H4 (cell line): Measurements from ENCODE around the gene GPC5. TPM values are rescaled to one million over a fixed set of nuclear protein-coding genes. Genes with fewer than 3 reads are reported as not detected.

ENCODE experiments used
- DNase-seq: peaks from one replicate; pipeline ENCODE4 v3.0.0-alpha.2; 2015; ENCODE audit warnings: low spot score
- total RNA-seq: library from RNA; depleted of rRNA; stranded (reverse); fragments of >200 nt; shearing (Covaris generic); gene quantifications from 2 replicates; pipeline ENCODE4 v1.2.3, GENCODE V29; 2014

GPC5 gene
- total RNA-seq, 1 experiment from 2014 or later: 1.5 TPM

DNA sequence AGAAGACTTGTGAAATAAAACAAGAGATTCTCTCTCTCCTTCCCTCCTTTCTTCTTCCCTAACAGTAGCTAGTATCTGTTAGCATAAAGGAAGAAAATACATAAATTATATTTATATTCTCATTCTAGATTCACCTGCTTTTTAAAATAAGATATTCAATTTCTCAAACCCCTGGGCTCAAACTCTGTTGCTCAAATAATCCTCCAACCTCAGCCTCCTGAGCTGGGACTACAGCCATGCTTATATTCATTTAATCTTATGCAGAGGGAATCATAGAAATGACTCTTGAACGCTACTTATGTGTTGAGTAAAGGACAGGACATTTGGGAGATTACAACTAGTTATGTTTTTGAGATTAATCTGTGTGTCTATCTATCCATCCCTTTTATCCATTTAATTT, 56.2 kb downstream of the GPC5 start:
- DNase-seq: no peak

DNA sequence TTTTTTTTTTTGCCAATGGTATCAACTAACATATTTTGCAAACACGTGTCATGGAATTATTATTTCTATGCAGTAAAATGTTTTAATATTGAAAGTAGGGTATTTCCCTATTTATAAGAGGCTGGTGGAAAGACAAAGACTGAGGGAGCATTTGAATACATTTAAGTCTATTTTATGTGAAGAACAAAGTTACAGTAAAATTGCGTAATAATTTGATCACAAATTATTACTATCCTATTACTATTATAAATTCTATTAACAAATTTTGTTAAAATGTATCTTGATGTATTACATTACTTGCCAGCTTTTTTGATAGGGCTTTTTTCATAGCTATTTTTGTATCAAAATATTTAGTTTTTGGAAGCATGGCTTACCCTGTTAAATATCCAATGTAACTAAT, 58.4 kb downstream of the GPC5 start:
- no peak for DNase-seq

DNA sequence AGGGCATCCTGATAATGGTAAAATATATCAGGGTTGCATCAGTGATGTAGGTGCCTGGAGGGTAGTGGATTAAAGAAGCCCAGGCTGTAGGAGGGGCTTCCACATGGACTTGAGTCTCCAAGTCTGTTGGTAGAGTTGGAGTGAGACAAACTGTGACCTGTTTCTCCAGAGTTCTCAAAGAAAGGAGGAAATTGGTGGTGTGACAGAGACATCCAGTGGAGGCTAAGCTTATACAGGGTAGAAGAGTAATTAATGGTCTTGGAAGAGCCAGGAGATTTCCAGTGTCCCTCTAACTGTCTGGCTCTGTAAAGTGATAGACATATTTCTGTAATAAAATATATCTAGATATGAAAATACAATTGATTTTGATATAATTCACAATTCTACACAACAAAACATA, 61.1 kb downstream of the GPC5 start:
- no peak for DNase-seq

DNA sequence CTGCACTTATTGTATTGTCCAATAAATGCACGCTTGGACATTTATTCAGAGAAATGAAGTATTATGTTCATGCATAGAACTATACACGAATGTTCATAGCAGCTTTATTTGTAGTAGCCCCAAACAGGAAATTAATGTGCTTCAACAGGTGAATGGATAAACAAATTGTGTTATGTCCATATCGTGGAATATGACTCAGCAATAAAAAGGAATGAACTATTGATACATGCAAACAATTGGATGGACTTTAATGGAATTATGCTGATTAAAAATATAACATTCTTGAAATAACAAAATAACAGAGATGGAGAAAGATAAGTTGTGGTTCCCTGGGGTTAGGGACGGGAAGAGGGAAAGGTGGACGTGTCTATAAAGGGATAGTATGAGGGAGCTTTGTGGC, 65.9 kb downstream of the GPC5 start:
- no peak for DNase-seq

DNA sequence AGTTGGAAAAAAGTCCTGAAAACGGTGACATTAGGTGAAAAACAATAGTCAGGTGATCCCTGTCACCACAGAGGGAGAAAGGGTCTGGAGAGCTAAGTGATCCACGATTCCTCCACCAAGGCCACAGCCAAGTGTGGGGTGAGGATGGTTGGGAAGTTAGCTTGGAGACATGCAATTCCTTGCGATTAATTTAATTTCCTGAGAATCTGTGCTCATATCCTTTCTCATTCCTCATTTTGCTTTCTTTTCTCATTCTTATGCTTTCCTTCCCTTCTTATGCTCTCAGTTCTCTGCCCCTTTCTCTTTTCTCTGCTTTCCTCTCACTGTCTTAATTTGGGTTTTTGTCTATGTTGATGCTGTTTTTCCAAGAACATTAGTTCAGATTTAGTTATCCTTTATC, 68.8 kb downstream of the GPC5 start:
- DNase-seq: no peak

DNA sequence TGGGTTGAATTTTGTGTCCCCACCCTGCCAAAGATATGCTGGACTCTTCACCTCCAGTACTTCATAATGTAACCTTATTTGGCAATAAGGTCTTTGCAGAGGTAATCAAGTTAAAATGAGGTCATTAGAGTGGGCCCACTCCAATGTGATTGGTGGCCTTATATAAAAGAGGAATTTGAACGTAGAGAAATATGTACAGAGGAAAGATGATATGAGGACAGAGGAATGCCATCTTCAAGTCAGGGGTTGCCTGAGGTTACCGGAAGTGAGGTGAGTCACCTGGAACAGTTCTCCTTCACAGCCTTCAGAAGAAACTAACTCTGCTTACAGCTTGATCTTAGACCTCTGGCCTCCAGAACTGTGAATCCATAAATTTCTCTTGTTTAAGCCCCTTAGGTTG, 69.9 kb downstream of the GPC5 start:
- peak; percentile 2 for DNase-seq

DNA sequence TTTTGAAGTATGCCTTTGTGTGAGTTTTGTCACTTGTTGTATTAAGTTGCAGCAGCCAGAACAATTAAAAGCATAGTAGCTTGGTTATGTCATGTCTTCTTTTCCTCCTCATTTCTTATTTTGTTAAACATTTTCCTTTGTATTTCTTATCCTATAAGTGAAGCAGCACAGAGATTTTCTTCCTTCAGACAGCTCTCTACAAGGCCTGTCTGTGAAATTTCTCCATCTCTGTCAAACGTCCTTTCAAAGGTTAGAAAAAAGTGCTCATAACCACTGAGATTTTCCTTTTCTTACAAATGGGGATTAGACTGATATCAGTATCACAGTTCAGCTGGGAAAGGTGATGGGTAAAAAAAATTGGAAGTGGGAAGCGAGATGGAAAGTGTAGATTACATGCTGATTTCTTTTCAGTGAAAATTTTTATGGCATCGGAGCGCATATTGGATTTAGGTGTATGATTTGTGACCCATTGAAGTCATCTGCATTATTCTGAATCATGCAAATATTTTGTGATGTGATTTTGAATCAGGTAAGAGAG, 71.7 kb downstream of the GPC5 start:
- no peak for DNase-seq

DNA sequence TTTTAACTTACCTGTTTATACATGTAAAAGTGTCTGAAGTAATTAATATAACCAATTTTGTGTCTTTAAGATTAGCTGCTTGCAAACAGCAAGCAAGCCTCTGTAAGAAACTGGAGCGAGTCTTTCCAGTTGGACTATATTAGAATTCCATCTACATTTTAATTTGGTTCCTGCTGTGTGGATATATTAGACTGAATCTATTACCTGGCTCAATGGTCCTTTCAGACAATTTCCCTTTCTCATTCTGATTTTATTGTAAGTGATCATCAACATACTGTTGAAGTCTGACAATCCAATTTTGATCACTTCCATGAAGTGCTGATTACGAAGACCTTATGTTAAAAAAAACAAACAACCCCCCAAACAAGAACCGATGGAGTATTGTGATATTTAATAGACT, 72.3 kb downstream of the GPC5 start:
- DNase-seq: no peak

DNA sequence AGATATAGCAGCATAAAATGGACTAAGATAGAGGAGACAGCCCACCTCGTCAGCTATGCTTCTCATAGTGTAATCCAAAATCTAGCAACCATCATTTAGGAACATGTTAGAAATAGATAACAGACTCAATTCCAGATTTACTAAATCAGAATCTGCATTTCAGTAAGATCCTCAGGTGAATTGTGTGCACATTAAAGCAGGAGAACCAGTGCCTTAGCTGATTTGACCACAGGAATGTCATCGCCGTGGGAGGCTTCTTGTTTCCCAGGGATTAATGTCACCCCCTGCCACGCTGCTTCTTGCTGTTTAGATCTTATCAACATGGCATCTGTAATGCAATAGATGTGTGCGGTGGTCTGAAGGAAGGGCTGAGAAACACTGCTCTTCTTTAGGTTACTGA, 84.0 kb downstream of the GPC5 start:
- peak; percentile 37 for DNase-seq

DNA sequence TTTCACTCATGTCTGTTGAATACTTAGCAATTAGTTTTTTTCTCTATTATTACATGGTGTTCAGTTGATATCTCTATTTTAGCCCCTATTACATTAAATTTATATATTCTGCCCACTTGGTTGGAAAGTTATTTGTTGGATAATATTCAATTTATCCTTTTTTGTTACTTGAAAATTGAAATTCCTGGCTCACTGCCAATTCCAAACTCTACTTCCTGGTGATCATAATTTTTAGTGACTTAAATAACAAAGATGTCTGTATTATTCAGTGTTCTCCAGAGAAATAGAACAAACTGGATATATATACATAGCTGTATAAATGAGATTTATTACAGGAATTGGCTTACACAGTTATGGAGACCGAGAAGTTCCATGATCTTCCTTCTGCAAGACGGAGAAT, 93.6 kb downstream of the GPC5 start:
- no peak for DNase-seq

DNA sequence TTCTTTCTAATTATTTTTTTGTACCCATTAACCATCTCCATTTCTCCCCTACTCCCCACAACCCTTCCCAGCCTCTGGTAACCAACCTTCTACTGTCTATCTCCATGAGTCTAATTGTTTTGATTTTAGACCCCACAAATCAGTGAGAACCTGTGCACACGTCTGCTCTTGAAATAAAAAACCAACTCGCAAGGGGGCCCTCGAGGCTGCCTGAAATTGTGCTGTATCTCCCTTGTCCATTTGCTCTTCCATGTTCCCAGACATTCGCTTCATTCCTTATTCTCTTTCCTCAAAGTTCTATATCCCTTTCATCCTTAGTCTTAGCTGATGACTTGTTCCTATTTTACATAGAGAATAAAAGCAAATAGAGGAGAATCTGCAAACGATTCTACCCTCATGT, 95.0 kb downstream of the GPC5 start:
- no peak for DNase-seq

DNA sequence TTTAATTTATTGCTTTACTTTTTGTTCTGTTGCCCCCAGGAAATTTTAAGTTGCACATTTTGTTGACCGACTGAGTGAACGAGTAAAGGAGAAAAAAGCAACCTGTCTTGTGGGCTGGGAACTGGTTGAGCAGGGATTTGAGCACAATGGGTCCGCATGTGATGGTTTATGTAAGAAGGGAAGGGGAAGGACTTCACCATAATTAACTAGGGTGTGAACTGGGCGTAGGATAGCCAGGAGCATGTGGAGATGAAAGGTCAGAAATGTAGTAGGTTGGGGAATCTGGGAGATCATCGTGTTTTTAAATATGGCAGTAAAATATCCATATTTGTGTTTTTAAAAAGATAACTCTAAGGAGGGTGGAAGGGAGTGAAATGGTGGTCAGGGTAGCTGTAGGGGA, 99.9 kb downstream of the GPC5 start:
- no peak for DNase-seq

DNA sequence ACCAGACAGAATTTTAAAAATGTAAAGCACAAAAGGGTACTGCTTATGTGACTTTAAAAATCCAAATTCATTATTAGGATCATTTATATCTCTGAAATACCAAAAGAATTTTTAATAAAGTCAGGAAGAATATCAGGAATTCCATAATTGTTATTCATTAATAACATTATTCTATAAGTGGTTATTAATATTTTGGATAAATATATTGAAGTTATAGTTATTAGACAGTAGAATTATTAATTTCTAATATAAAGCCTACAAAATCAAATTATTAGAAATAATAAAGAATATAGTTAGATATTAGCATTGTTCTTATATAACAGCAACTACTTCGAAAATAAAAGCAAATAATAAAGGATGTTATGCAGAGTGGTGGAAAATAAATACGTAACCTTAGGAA, 105.8 kb downstream of the GPC5 start:
- no peak for DNase-seq

DNA sequence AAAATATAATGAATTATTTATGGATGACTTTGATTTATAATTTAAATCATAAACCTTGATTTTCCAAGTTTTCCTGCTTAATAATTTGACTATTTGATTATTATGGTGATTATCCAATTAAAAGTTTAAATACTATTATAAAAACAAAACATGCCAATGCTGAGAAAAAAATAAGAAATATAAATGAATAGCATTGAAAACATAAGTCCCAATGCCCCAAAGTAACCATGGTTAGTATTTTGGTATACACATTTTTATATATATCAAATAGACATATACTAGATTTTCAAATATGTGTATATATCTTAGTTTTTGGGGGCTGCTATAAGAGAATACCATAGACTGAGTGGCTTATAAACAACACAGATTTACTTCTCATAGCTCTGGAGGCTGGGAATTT, 108.3 kb downstream of the GPC5 start:
- DNase-seq: no peak

DNA sequence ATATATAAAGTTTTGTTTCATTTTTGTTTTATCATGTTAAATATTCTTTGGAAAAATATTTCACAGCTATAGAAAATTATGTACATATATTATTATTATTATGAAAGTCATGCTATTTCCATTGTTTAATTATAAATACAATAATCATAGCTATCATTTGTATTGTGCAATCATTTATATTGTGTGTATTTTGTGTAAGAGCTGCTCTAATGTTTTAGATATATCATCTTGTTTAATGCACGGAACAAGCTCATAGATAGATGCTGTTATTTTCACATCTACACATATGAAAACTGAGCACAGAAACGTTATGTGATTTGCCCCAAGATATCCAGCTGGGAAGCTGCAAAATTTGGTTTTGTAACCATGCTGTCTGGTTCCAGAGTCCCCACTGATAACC, 111.6 kb downstream of the GPC5 start:
- no peak for DNase-seq

DNA sequence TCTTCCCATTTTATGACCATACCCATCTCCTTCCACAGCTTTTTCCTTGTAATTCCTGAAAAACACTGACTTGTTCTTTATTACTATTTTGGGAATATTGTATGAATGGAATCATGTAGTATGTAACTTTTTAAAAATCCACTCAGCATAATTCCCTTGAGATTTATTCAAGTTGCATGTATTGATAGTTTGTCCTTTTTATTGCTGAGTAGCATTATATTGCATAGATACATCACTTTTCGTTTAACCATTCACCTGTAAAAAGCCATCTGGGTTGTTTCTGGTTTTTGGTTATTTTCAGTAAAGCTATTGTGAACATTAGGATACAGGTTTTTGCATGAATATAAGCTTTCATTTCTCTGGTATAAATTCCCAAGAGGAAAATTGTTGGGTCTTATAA, 115.4 kb downstream of the GPC5 start:
- no peak for DNase-seq

DNA sequence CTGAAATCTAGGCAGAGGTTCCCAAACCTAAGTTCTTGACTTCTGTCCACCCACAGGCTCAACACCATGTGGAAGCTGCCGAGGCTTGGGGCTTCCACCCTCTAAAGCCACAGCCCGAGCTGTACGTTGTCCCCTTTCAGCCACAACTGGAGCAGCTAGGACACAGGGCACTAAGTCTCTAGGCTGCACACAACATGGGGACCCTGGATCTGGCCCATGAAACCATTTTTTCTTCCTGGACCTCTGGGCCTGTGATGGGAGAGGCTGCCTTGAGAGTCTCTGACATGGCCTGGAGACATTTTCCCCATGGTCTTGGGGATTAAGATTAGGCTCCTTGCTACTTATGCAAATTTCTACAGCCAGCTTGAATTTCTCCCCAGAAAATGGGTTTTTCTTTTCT, 118.4 kb downstream of the GPC5 start:
- no peak for DNase-seq

DNA sequence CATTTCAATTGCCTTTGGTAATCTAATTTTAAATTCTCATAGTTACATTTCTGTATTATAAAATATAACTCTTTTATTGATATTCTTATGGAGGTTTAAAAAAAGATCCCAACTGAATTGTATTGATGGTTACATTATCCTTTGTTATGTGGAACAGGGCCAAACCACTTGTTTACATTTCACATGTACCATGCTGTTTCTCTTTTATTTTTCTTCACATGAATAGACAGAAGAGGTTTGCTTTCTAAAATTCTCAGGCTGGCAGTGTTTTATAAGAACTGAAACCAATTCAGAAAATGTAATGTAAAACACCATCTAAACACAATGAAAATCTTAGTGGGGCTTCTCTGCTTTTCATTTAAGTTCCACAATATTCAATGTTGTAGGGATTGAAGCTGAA, 122.5 kb downstream of the GPC5 start:
- DNase-seq: peak; percentile 4

DNA sequence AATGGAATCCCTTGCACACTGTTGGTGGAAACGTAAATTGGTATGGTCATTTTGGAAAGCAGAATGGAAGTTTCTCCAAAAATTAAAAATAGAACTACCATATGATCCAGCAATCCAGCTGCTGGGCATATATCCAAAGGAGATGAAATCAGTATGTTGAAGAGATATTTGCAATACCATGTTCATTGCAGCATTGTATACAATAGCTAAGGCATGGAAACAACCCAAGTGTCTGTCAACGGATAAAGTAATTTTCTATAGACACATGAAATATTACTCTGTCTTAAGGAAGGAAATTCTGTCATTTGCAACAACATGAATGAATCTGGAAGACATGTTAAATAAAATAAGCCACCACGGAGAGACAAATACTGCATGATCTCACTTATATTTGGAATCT, 124.7 kb downstream of the GPC5 start:
- DNase-seq: no peak

DNA sequence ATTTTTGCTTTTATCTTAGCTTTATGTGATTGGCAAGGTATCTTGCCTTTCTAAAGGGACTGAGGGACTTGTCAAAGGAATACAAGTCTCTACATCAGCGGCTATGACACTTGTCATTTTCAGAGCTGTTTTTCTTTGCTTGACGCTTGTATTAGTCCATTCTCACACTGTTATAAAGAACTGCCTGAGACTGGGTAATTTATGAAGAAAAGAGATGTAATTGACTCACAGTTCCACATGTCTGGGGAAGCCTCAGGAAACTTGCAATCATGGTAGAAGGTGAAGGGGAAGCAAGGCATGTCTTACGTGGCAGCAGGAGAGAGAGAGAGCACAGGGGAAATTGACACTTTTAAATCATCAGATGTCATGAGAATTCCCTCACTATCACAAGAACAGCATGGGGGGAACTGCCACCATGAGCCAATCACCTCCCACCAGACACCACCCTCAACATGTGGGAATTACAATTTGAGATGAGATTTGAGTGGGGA, 128.2 kb downstream of the GPC5 start:
- DNase-seq: no peak

DNA sequence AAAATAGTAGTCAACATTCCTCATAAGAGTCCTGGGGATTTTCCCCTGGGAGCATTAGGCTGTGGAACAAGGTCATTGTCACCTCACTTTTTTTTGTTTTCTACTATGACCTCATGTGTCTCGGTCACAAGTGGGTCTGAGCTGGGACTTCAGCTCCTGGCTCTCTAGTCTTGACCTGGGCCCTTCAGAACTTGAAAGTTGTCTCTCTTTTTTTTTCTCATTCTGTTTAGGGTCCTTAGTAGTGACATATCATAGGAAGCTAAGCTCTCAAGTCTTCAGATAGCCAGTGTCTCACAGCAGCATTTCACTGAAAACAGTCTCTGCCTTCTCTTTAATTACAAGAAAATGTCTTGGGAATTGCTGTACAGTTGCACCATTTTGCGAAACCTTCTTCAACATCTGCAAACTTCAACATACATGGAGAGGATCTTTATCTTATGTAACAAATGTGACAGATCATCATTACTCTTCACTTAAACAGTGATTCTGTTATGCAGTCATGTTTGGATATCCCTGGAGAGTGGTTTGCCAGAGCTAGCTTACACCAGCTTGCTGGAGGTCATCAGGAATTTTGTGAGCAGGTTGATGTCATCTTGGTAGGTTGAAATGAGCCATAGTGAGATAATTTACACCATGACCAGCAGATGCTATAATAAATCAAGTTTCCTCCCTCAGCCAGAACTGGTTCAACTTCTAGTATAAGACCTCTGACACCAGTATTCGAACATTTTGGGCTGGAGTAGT, 131.5 kb downstream of the GPC5 start:
- DNase-seq: no peak

DNA sequence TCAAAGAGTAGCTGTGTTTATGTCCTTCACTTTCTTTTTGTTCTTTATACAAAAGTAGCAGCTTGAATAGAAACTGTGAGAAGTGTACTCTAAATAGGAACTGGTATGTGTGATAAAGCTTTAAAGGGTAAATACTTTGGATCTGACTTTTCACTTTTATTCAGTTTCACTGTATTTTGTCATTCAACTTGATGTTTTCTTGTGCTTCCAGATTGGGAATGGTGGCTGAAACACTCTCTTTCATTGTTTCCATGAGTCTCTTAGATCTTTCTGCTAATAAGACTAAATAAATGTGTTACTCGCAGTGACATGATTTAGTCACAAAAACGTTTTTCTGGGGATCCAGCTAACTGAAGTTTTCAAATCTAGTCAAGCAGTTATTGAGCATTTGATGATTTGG, 133.2 kb downstream of the GPC5 start:
- no peak for DNase-seq

DNA sequence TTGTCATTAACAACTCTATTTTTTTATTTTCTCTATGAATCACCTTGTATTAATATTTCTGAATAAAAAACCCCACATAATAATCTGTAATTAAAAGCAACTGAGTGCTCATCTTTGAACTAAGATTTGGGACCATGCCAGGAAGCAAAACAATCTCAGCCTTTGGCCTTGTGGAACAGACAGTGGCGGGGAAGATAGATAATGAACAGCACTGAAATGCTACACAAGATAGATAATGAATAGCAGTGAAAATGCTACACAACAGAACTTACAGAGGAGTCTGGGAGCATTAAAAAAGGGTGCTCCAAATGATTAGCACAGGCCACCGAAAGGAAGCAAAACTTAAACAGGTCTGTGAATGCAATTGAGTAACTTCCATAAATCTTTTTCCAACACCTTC, 134.9 kb downstream of the GPC5 start:
- no peak for DNase-seq

DNA sequence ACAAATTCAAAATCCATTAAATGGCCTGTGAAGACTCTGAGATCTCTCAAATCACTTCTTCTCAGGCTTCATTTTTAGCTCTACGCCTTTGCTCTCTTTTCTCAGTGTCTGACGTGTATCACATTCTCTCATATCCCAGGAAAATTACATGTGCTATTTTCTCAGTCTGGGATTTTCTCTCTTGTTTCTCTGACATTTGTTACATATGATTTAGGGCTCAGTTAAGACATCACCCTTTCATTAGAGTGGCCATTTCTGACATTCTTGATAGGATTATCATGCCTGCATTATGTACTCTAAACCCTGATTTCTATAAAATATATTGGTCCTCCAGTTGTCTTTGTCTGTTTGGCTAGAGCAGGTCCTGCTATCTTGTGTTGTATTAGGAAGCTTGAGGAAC, 136.6 kb downstream of the GPC5 start:
- no peak for DNase-seq
